Adrenal gland (tissue), 12 donors: Measurements from ENCODE around the gene GH1. TPM values are rescaled to one million over a fixed set of nuclear protein-coding genes. Genes with fewer than 3 reads are reported as not detected.
A peak's percentile ranks its signal among the peaks of the same experiment; 100 is the strongest.
"Not testable (repeated sequence)": the region's sequence is repeated elsewhere in the genome, so short reads cannot be mapped to it uniquely, and the experiment has no call there.

Experiments
- DNase-seq, 7 donors: peaks; one replicate each; pipeline ENCODE4 v3.0.0-alpha.2; 2019 to 2020
- H3K27ac ChIP-seq, 5 donors: fragments of 200-600 bp; sonication (generic) in 4 of 5; 1 replicate in 3 of 5; 2 replicates in 2 of 5; pipeline versions ENCODE4 v1.5.1 to v1.8.0; 2016 to 2020; ENCODE audit warnings: mild to moderate bottlenecking in 1 of 5
- H3K27me3 ChIP-seq: fragments of 200-600 bp; 2 replicates; pipeline ENCODE4 v1.8.0; 2021
- H3K36me3 ChIP-seq, 2 donors: fragments of 200-600 bp; replicated peaks in 1 of 2; 1 replicate in 1 of 2; 2 replicates in 1 of 2; pipeline versions ENCODE4 v1.5.1 to v1.8.0; 2018 to 2022
- H3K4me1 ChIP-seq, 2 donors: fragments of 200-600 bp; replicated peaks in 1 of 2; 1 replicate in 1 of 2; 2 replicates in 1 of 2; pipeline versions ENCODE4 v1.5.1 to v1.8.0; 2018 to 2021
- H3K4me3 ChIP-seq, 4 donors: fragments of 200-600 bp; sonication (generic) in 3 of 4; one replicate each; pipeline ENCODE4 v1.5.1; 2016 to 2018
- H3K9me3 ChIP-seq, 3 donors: fragments of 200-600 bp; sonication (generic) in 1 of 3; replicated peaks in 1 of 3; 1 replicate in 2 of 3; 2 replicates in 1 of 3; pipeline versions ENCODE4 v1.5.1 to v1.8.0; 2016 to 2021
- CTCF ChIP-seq, 6 experiments: fragments of 450-650 bp in 4 of 6; fragments of 200-600 bp in 2 of 6; sonication (generic) in 1 of 6; IDR thresholded peaks; 1 replicate in 5 of 6; 2 replicates in 1 of 6; pipeline versions ENCODE4 v1.5.1 to v1.8.0; 2016 to 2021; ENCODE audit warnings: antibody characterized with exemption in 6 of 6, mild to moderate bottlenecking in 2 of 6, moderate library complexity in 1 of 6
- WGBS, 4 donors: extraction: QIAGEN DNeasy Blood & Tissue Kit in 2 of 4; methylation state at CpG; one replicate each; pipeline versions ENCODE4 v1.1.5 to v1.1.7; 2013 to 2017; 5-methylcytosine and 5-hydroxymethylcytosine counted together
- intact Hi-C, 2 donors: fragments of 100-400 bp; cut with DNase I; formaldehyde crosslinking; loops; one replicate each; pipeline versions ENCODE4 v1.14.1 to v1.15.0; 2022 to 2023
- polyA plus RNA-seq, 3 donors: library from polyadenylated mRNA; stranded (reverse); fragments of 200-250 nt in 2 of 3; fragments of 350-450 nt in 1 of 3; fragmentation: Illumina TruSeq in 1 of 3; extraction: RNeasy Lipid Tissue Mini Kit (QIAGEN cat#74804) in 1 of 3; gene quantifications; one replicate each; pipeline ENCODE4 v1.2.3, GENCODE V29; 2013 to 2014
- total RNA-seq, 9 donors: library from RNA; depleted of rRNA in 4 of 9; stranded (reverse); fragments of >200 nt in 4 of 9; fragments of 120-200 nt in 1 of 9; fragmentation: NEBNext Ultra II Directional in 1 of 9; extraction: Animal tissue kit (Norgen Biotek cat#: 25700) in 1 of 9; gene quantifications; one replicate each; pipeline versions ENCODE4 v1.1.0 to v1.2.4, GENCODE V29; 2013 to 2023
- donor health status: healthy with polysubstance abuse.
- donor health status: Bipolar disorder and iron deficiency.
- donor health status: DM: yes; HTN: yes; CAD: no.
- donor health status: DM: no; HTN: no; CAD: no.
- donor health status: DM: no; HTN: no; CAD: no.
- donor health status: DM: yes; HTN: yes; CAD: no.

The GH1 gene
- total and polyA plus RNA-seq, 12 donors, result not detected

DNA sequence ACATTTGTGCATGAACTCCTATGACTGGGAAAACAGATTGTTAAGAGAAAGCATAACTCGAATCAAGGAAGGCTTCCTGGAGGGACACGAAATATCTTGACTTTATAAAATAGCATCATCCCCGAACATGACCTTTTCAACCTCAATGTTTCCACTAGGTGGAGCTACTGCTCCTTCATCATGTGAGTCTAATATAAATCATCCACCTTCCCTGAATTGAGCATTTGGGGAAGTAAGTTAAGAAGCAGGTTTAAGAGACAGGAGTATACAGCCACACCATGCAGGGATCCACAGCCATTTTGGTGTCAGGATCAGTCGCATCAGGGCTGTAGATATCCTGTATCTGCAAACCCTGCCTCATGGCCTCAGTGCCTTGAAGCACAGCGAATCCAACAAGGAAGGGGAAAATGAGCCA is 14.8 kb downstream of the GH1 start:
- H3K27me3 ChIP-seq, H3K4me1 ChIP-seq, H3K27ac ChIP-seq, H3K9me3 ChIP-seq, H3K36me3 ChIP-seq, H3K4me3 ChIP-seq, intact Hi-C loops: not testable (repeated sequence)
- TF ChIP-seq CTCF (IDR thresholded peaks at IDR 0.05), result peak in 5 of 6 experiments; percentile 21 to 41 (median 39)
- peak in 1 of 7 donors; percentile 29 for DNase-seq
- WGBS, 4 donors, result 28 to 41% (median 34%) methylated on average over 4 to 5 of the region's 5 CpGs

- H3K9me3 ChIP-seq, H3K4me3 ChIP-seq, H3K27me3 ChIP-seq, intact Hi-C loops, H3K27ac ChIP-seq, H3K4me1 ChIP-seq, H3K36me3 ChIP-seq, DNase-seq: not testable (repeated sequence)
- 91 to 96% (median 93%) methylated on average over 2 of the region's 2 CpGs for WGBS, 4 donors
These were observed 16.7 kb downstream of the GH1 start for GRCh38 chr17:63901971-63902370.

DNA sequence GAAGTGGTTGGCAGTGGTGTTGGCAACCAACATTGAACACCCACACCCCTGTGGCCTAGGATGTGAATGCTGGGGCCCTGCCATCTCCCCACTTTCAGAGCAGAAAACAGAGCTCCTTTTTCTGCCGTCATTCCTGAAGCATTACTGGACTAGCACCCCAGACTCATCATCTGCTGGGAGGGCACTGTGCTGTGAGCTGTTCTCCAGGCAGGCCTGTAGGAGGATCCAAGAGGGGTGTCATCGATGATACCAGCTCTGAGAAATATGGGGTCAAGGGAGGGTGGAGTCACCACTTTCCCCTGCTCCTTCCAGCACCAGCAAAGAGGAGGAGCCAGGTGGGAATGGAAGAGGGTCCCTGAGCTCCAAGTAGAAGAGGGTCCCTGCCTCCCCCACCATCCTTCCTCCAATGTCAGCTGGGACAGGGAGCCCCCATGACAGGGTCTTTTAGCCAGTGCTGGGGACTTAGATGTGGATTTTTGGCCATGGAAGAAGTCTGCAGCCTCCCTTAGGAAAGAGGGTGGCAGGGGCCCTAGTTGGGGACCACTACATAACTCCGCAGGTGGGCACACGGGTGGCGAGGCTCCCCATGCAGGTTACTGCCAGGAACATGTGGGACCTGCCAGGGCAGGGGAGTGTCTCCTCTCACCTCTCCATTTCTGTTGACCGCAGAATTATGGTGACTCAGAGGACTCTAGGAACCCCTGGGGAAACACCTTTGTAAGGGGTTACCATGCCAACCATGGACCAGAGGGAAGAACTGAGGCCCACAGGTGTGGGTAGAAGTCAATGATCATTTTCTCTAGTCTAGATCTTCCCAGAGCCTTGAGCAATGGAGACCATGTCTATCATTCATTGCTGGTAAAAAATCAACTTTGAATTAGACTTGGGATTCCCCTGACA is 19.5 kb downstream of the GH1 start:
- intact Hi-C loops, H3K9me3 ChIP-seq, H3K4me1 ChIP-seq, H3K36me3 ChIP-seq, DNase-seq, H3K27me3 ChIP-seq, H3K4me3 ChIP-seq, H3K27ac ChIP-seq: not testable (repeated sequence)
- 79 to 93% (median 86%) methylated on average over 6 of the region's 6 CpGs for WGBS, 4 donors

GRCh38 chr17:63896524-63897354 is 21.9 kb downstream of the GH1 start, which contains the start of gene CSH1:
Gene CSH1, minus strand, starts transcription at chr17:63896574. Its CDS starts 63 bp downstream, at chr17:63896511.
- DNase-seq, result peak in 1 of 7 donors; percentile 18
- 90 to 95% (median 94%) methylated on average over 5 to 10 of the region's 14 CpGs for WGBS, 4 donors
- H3K27me3 ChIP-seq, H3K4me1 ChIP-seq, H3K9me3 ChIP-seq, intact Hi-C loops, H3K27ac ChIP-seq, H3K4me3 ChIP-seq, H3K36me3 ChIP-seq: not testable (repeated sequence)

GRCh38 chr17:63894821-63895220 is 23.8 kb downstream of the GH1 start:
- H3K9me3 ChIP-seq, H3K4me3 ChIP-seq, H3K27ac ChIP-seq, H3K4me1 ChIP-seq, intact Hi-C loops, H3K27me3 ChIP-seq, H3K36me3 ChIP-seq: not testable (repeated sequence)
- peak in 1 of 7 donors; percentile 15 for DNase-seq
- 74 to 98% (median 92%) methylated on average over 3 to 9 of the region's 10 CpGs for WGBS, 4 donors

- intact Hi-C loops, H3K4me3 ChIP-seq, H3K4me1 ChIP-seq, H3K27me3 ChIP-seq, H3K27ac ChIP-seq, DNase-seq, H3K36me3 ChIP-seq, H3K9me3 ChIP-seq: not testable (repeated sequence)
- 72 to 97% (median 83%) methylated on average over 2 to 3 of the region's 3 CpGs for WGBS, 4 donors
These were observed 24.6 kb downstream of the GH1 start for GRCh38 chr17:63894021-63894420.

DNA sequence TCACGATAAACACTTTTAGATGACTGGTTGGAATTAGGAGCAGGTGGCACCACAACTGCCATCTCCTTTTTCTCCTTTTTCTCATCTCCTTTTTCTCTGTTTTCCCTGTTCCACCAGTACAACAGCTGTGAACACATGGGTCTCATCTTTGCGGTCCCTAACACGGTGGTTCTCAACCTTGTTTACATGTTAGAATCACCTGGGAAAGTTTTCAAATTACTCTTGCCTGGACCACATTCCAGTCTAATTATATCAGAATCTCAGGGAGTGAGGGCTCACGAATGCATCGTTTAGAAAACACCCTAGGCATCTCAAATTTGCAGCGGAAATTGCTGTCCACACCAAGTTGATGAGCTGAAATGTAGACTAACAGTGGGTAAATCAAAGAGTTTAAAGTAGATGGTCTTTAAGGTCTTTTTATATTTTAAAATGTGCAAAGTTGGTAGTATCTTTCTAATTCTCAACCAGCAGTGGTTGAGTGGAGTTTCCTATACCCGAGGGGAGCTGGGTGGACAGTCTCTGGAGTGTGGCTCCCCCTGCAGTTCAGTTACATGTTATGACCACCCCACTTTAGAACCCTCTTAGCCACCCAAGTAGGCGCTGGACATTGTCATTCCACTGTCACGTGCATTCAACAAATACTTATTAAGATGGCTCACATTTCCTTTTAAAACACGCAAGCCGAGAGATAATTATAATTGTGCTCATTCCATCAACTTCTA is 26.2 kb downstream of the GH1 start:
- WGBS, 4 donors, result 76 to 84% (median 81%) methylated on average over 10 to 11 of the region's 11 CpGs
- H3K9me3 ChIP-seq, H3K4me1 ChIP-seq, H3K4me3 ChIP-seq, H3K27me3 ChIP-seq, DNase-seq, H3K36me3 ChIP-seq, intact Hi-C loops, H3K27ac ChIP-seq: not testable (repeated sequence)
